HG03108 (cell line): Measurements from ENCODE around the gene TSPEAR.
"Not testable (repeated sequence)": the region's sequence is repeated elsewhere in the genome, so short reads cannot be mapped to it uniquely, and the experiment has no call there.

Experiments used
- ATAC-seq: cut with Tn5 transposase; IDR thresholded peaks from one replicate; pipeline ENCODE4 v1.9.1; 2021; ENCODE audit warnings: moderate library complexity; ENCODE audit not compliant: unreplicated experiment

TSPEAR gene

GRCh38 chr21:44636209-44637017 is 75.0 kb downstream of the TSPEAR start:
- no peak for ATAC-seq

GRCh38 chr21:44632067-44632466 is 79.3 kb downstream of the TSPEAR start:
- ATAC-seq = no peak

GRCh38 chr21:44630440-44630839 is 80.9 kb downstream of the TSPEAR start:
- ATAC-seq = no peak

DNA sequence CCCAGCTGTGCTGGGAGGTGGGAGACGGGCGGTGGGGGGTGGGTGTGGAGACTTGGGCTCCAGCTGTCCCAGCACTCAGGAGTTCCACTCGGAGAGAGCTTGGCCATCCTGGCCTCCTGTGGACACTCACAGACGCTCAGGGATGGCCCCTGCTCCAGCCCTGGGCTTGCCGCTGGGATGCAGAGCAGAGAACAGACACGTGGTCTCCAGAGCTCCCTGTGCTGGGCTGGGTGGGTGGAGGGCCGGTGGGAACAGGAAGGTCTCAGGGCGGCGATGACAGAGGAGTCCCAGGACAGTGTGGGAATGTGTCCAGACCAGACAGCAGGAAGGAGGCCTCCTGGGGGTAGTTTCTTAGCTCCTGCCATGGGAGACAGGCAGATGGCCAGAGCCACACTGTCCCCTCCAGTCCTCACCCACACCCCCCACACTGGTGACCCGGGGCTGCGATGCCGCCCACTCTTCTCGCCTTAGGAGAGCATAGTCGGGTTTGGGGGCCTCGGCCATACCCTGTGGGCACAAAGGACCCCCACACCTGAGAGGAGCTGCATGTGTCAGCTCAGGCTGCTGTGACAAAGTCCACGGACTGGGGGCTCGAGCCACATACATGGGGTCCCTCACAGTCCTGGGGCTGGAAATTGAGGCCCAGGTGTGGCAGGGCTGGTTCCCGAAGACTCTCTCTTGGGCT is 82.5 kb downstream of the TSPEAR start:
- ATAC-seq = no peak

DNA sequence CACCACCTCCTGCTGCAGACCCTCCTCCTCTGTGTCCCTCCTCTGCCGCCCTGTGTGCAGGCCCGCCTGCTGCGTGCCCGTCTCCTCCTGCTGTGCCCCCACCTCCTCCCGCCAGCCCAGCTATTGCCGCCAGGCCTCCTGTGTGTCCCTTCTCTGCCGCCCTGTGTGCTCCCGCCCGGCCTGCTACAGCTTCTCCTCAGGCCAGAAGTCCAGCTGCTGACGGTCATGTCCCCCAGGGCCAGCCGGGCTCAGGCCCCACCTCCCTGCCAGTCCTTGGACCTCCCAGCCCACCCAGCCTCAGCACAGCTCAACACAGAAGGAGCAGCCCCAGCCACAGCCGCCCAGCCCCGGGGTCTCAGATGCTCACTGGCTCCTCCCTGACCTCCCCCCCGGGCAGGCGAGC is 83.5 kb downstream of the TSPEAR start:
- ATAC-seq = not testable (repeated sequence)

DNA sequence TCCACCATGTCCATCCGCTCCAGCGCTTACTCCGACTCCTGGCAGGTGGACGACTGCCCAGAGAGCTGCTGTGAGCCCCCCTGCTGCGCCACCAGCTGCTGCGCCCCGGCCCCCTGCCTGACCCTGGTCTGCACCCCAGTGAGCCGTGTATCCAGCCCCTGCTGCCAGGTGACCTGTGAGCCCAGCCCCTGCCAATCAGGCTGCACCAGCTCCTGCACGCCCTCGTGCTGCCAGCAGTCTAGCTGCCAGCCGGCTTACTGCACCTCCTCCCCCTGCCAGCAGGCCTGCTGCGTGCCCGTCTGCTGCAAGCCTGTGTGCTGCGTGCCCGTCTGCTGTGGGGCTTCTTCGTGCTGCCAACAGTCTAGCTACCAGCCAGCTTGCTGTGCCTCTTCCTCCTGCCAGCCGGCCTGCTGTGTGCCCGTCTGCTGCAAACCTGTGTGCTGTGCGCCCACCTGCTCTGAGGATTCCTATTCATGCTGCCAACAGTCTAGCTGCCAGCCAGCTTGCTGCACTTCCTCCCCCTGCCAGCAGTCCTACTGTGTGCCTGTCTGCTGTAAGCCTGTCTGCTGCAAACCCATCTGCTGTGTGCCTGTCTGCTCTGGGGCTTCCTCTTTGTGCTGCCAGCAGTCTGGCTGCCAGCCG is 84.1 kb downstream of the TSPEAR start:
- not testable (repeated sequence) for ATAC-seq

DNA sequence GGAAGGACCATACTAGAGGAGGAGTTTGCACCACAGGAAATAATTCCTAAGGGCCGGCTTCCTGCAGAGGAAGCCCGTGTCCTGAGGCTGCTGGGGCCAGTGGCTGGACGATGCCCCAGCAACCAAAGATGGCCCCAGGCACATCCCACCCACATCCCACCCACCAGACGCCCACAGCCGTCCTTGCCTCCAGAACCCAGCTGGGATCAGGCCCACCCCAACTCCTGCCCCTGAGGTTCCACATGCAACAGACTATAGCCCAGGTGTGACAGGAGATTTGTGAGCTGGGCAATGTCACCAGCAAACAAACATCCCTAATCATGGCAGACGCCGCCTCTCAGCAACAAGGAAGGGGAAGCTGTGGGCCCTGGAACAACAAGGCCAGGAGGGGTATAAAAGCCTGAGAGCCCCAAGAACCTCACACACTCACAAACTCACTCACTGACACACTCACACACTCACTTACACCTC is 84.7 kb downstream of the TSPEAR start, which contains the start of gene KRTAP10-9:
Gene KRTAP10-9, plus strand, starts transcription at position 421 of the 471 bp plus-strand sequence. CDS start 79 bp downstream, outside the sequence.
- ATAC-seq = no peak

- ATAC-seq = no peak
These were observed 85.1 kb downstream of the TSPEAR start for GRCh38 chr21:44626262-44626661.

DNA sequence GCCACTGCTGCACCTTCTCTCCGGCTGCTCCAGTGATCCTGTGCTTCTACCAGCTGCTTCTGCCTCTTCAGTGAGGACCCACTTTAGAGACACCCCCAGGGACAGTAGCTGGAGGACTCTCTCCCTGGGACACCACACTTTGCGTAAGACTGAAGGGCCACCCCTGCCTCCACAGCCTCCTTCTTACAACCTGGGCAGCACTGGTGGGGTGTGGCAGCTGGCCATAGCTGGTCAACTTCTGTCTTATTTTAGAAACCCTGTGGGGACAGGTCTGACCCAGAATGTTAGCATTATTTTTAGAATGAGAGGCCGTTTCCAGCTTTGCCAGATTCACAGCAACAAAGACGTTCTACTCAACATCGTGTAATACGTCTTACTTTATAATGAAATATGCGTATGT is 85.6 kb downstream of the TSPEAR start:
- ATAC-seq = no peak

DNA sequence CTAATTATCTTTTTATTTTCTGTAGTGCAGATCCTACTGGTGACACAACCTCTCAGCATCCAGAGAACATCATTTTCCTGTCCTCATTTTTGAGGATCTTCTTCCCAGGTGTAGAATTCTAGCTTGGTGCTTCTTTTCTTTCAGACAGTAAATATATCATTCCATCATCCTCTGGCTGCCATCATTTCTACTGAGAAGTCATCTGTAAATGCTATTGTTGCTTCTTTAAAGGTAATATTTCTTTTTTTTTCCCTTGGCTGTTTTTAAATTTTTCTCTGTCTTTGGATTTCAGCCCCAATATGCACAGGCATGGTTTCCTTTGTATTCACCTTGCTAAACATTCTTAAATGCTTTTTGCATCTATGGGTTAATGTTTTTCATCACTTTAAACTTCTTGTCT is 87.8 kb downstream of the TSPEAR start:
- ATAC-seq = no peak

GRCh38 chr21:44619886-44620285 is 91.5 kb downstream of the TSPEAR start:
- no peak for ATAC-seq

DNA sequence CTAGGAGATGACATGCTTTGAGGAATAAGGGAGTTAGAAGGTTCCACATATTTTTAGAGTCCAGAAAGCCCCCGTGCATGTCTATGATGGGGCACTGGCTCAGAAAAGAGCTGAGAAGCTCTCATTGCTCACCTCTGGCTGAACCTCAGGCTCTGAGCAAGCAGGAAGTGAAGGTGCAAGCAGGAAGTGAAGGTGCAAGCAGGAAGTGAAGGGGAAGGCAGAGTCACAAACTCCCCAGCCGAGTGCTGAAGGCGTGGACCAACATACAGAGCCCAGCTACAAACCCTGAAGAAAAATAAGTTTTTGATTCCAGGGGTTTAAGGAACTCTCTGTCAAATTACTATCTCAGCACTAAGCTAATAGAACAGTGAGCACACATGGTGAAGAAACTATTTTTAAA is 92.5 kb downstream of the TSPEAR start:
- no peak for ATAC-seq

GRCh38 chr21:44618504-44618903 is 92.9 kb downstream of the TSPEAR start:
- ATAC-seq = no peak

- no peak for ATAC-seq
These were observed 94.3 kb downstream of the TSPEAR start for GRCh38 chr21:44617071-44617501.

DNA sequence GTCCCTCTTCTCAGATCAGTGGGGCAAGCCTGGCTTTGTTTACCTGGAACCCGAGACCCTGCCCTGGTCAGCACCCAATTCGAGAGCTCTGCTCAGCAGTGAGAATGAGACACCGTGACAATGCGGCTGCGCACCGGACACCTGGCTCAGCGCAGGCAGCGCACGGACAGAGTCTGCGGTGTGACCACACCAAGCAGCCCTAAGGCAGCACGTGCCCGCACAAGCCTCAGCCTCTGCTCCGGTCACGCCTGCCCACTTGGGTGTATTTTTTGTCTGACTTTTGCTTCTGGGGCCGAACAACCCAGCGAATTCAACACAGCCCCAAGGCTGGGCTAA is 94.8 kb downstream of the TSPEAR start:
- ATAC-seq = no peak

DNA sequence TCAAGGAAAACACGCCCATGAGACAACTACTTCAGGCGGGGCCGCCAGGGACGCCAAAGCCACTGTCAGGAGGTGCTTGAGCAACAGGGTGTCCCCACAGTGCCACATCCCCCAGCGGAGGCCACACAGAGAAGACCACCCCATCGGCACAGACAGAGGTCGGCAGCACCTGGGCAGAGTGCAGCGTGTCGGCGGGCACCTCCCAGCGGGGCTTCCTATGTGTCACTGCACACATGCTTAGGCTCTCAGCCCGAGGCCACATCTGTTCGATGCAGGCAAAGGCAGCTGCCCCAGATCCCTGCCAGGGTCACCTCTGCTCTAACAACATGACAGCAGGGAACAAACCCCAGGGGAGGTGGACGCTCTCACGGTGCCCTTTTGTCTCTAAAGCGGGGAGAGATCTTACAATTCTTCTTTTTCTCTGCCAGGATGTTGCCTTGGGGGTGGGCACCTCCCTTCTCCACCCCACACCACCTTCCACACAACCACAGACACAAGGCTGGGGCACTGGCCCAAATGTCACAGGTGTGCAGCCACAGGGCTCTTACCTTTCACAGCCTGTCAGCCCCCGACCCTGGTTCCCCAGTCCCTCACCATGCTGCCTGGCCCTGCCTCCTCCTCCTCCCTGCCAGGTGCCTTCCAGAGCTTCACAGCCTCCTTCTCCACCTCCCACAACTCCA is 95.3 kb downstream of the TSPEAR start:
- ATAC-seq = no peak

DNA sequence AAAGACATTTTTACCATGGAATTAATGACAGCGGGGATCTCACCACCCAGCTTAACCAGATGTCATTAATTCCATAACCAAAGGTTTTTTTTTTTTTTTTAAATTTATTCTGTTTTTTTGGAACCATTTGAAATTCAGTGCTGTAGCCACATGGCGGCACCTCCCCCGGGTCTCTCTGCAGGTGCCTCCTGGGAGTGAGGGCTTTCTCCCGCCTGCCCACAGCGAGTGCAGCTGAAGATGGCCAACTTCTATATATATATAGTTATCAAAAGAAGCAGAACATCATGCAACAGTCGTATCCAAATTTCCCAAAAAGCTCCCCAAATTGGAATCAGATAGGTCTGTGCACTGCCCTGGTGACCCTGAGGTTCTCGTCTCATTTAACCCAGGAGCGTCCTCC is 95.9 kb downstream of the TSPEAR start:
- ATAC-seq = no peak

- no peak for ATAC-seq
These were observed 96.4 kb downstream of the TSPEAR start for GRCh38 chr21:44614961-44615391.

- ATAC-seq = no peak
These were observed 97.2 kb downstream of the TSPEAR start for GRCh38 chr21:44614161-44614631.

DNA sequence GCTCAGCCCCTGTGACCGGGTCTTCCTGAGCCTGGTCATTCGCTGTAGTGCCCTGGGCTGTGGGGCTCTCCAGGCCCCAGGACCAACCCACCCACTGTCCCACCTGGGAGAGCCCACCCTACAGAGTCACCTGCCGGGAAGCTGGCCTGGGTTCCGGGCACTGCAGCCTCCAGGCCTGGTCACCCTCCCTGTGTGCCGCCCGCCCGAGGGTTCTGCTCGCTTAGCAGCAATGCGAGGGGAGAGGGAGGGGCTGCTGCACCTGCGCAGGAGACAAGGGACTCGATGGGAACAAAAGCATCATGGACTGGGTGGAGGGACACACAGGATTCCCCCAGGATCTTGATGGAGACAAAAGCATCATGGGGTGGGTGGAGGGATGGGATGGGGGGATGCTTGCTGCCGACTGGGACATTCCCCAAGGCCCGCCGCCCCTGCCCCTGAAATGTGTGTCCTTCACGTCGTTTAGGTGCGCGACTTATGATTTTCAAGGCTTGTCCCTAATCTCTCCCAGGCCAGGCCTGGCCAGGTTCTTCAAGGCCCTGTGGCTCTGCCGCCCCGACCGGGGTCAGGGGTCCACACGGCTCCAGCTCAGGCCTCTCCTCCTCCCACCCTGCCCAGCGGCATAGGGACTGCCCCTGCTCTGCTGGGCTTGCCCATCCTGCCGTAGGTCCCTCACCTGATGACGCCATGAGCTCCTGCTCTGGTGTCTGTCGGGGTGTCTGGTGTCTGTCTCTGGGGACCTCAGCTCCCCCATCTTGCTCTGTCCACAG is 97.8 kb downstream of the TSPEAR start:
- ATAC-seq = no peak
